Neural cell (in vitro differentiated cells): Measurements from ENCODE around the gene GBP3. TPM values are rescaled to one million over a fixed set of nuclear protein-coding genes. Genes with fewer than 3 reads are reported as not detected.

Experiments used
- H2AFZ ChIP-seq: fragments of 200-600, 300-800 bp; sonication (generic), shearing (Covaris generic); 2 replicates; pipeline ENCODE4 v1.6.0; 2014; ENCODE audit warnings: low read depth, mild to moderate bottlenecking, antibody characterized with exemption, low read length, moderate library complexity
- H3F3A ChIP-seq: fragments of 200-600 bp; shearing (Covaris generic); 2 replicates; pipeline ENCODE4 v1.6.1; 2016; ENCODE audit warnings: mild to moderate bottlenecking, moderate library complexity, mixed read lengths, antibody characterized with exemption, low read length; ENCODE audit not compliant: insufficient read depth, poor library complexity, severe bottlenecking
- H3K27ac ChIP-seq: fragments of 200-600, 300-800 bp; sonication (generic), shearing (Covaris generic); 2 replicates; pipeline ENCODE4 v1.5.1; 2014; ENCODE audit warnings: mild to moderate bottlenecking, low read length, moderate library complexity
- H3K27me3 ChIP-seq: fragments of 300-800, 200-600 bp; sonication (generic), shearing (Covaris generic); 2 replicates; pipeline ENCODE4 v1.6.0; 2014; ENCODE audit warnings: mild to moderate bottlenecking, low read depth, low read length, moderate library complexity; ENCODE audit not compliant: insufficient read depth
- H3K36me3 ChIP-seq: fragments of 300-800, 200-600 bp; sonication (generic), shearing (Covaris generic); 2 replicates; pipeline ENCODE4 v1.5.1; 2014; ENCODE audit warnings: mild to moderate bottlenecking, antibody characterized with exemption, low read length, moderate library complexity; ENCODE audit not compliant: insufficient read depth
- H3K4me2 ChIP-seq: fragments of 300-800, 200-600 bp; sonication (generic), shearing (Covaris generic); 2 replicates; pipeline ENCODE4 v1.6.0; 2014; ENCODE audit warnings: mild to moderate bottlenecking, low read length
- H3K4me3 ChIP-seq: fragments of 300-800, 200-600 bp; sonication (generic), shearing (Covaris generic); 2 replicates; pipeline ENCODE4 v1.5.1; 2014; ENCODE audit warnings: mild to moderate bottlenecking, low read length, moderate library complexity
- H3K79me2 ChIP-seq: fragments of 200-600 bp; shearing (Covaris generic); replicated peaks from 2 replicates; pipeline ENCODE4 v1.6.0; 2014; ENCODE audit warnings: mild to moderate bottlenecking, low read length, moderate library complexity; ENCODE audit not compliant: insufficient read depth
- H3K9ac ChIP-seq: fragments of 300-800, 200-600 bp; sonication (generic), shearing (Covaris generic); 2 replicates; pipeline ENCODE4 v1.6.1; 2016; ENCODE audit warnings: mild to moderate bottlenecking, low read length, mixed read lengths
- H3K9me2 ChIP-seq: fragments of 200-600 bp; shearing (Covaris generic); 2 replicates; pipeline ENCODE4 v1.6.1; 2016; ENCODE audit warnings: mild to moderate bottlenecking, low read length, mixed read lengths; ENCODE audit not compliant: insufficient read depth
- H3K9me3 ChIP-seq: fragments of 200-600, 300-800 bp; sonication (generic), shearing (Covaris generic); 2 replicates; pipeline ENCODE4 v1.6.1; 2016; ENCODE audit warnings: mild to moderate bottlenecking, mixed run types, low read length, moderate library complexity, mixed read lengths
- H4K20me1 ChIP-seq: fragments of 200-600 bp; shearing (Covaris generic); 2 replicates; pipeline ENCODE4 v1.6.1; 2016; ENCODE audit warnings: mild to moderate bottlenecking, mixed run types; ENCODE audit not compliant: insufficient read depth
- CTCF ChIP-seq: fragments of 450-650 bp; IDR thresholded peaks from 2 replicates; pipeline ENCODE4 v1.5.1; 2014; ENCODE audit warnings: antibody characterized with exemption, mild to moderate bottlenecking, moderate library complexity; ENCODE audit not compliant: poor library complexity, severe bottlenecking
- EP300 ChIP-seq: fragments of 450-650 bp; conservative IDR thresholded peaks from 2 replicates; pipeline ENCODE4 v1.6.1; 2014; ENCODE audit warnings: antibody characterized with exemption, mild to moderate bottlenecking, moderate library complexity; ENCODE audit not compliant: poor library complexity, severe bottlenecking
- EZH2 ChIP-seq: fragments of 200-600, 300-800 bp; shearing (Covaris generic), sonication (generic); IDR thresholded peaks from 2 replicates; pipeline ENCODE4 v1.6.1; 2014; ENCODE audit warnings: antibody characterized with exemption, low read length, borderline replicate concordance, mild to moderate bottlenecking; ENCODE audit not compliant: insufficient read depth, poor library complexity, severe bottlenecking
- MXI1 ChIP-seq: fragments of 450-650 bp; conservative IDR thresholded peaks from 2 replicates; pipeline ENCODE4 v1.6.1; 2014; ENCODE audit warnings: antibody characterized with exemption, mild to moderate bottlenecking; ENCODE audit not compliant: poor library complexity, severe bottlenecking
- POLR2AphosphoS5 ChIP-seq: IDR thresholded peaks from 2 replicates; pipeline ENCODE4 v1.6.1; 2012
- RAD21 ChIP-seq: fragments of 450-650 bp; conservative IDR thresholded peaks from 2 replicates; pipeline ENCODE4 v1.6.1; 2014; ENCODE audit warnings: antibody characterized with exemption, mild to moderate bottlenecking, moderate library complexity
- REST ChIP-seq: IDR thresholded peaks from 2 replicates; pipeline ENCODE4 v1.6.1; 2012; ENCODE audit warnings: borderline replicate concordance
- SMC3 ChIP-seq: fragments of 450-650 bp; conservative IDR thresholded peaks from 2 replicates; pipeline ENCODE4 v1.6.1; 2014; ENCODE audit warnings: antibody characterized with exemption, mild to moderate bottlenecking, moderate library complexity; ENCODE audit not compliant: poor library complexity
- TAF1 ChIP-seq: IDR thresholded peaks from 2 replicates; pipeline ENCODE4 v1.6.1; 2012; ENCODE audit warnings: low read depth
- polyA plus RNA-seq: library from polyadenylated mRNA; depleted of rRNA; stranded (reverse); fragments of >200 nt; gene quantifications from 2 replicates; pipeline ENCODE4 v1.2.3, GENCODE V29; 2014

The GBP3 gene
- polyA plus RNA-seq, 1 donor from 2014 or later = not detected

GRCh38 chr1:88961647-88962275 lies 60.9 kb downstream of the GBP3 start:
- no peak overlapping the region for H3K9ac ChIP-seq
- no peaks in the 10 kb centered on the region for H3K79me2 ChIP-seq
- H3K27ac ChIP-seq = no peak overlapping the region
- H3F3A ChIP-seq = no peaks in the 10 kb centered on the region
- no peaks in the 10 kb centered on the region for H3K27me3 ChIP-seq
- H3K9me3 ChIP-seq = no peaks in the 10 kb centered on the region
- H3K4me2 ChIP-seq = no peak overlapping the region
- H2AFZ ChIP-seq = no peak overlapping the region
- H3K36me3 ChIP-seq = peaks cover 18% of the 10 kb centered on the region
- no peak overlapping the region for H3K4me3 ChIP-seq
- no peaks in the 10 kb centered on the region for H3K9me2 ChIP-seq
- TF ChIP-seq CTCF (no peak), REST (no peak), EZH2 (no peak), MXI1 (no peak), RAD21 (no peak), SMC3 (no peak), POLR2AphosphoS5 (no peak), EP300 (no peak)
- H4K20me1 ChIP-seq = no peaks in the 10 kb centered on the region

- no peaks in the 10 kb centered on the region for H3K9me2 ChIP-seq
- no peaks in the 10 kb centered on the region for H3K79me2 ChIP-seq
- H3K4me3 ChIP-seq = no peak overlapping the region
- no peaks in the 10 kb centered on the region for H3F3A ChIP-seq
- peaks cover 15% of the 10 kb centered on the region for H3K36me3 ChIP-seq
- H4K20me1 ChIP-seq = no peaks in the 10 kb centered on the region
- no peaks in the 10 kb centered on the region for H3K27me3 ChIP-seq
- TF ChIP-seq TAF1 (no peak), EZH2 (no peak), POLR2AphosphoS5 (no peak), REST (no peak), MXI1 (no peak), CTCF (no peak), SMC3 (no peak), RAD21 (no peak), EP300 (no peak)
- no peak overlapping the region for H3K4me2 ChIP-seq
- no peak overlapping the region for H3K27ac ChIP-seq
- H3K9ac ChIP-seq = no peak overlapping the region
- H3K9me3 ChIP-seq = no peaks in the 10 kb centered on the region
- no peak overlapping the region for H2AFZ ChIP-seq
Observed at GRCh38 chr1:88961081-88961480, 61.6 kb downstream of the GBP3 start.
